AG04449 (cell line): ENCODE measurements around the gene BDNF.
"Not testable (repeated sequence)": the region's sequence is repeated elsewhere in the genome, so short reads cannot be mapped to it uniquely, and the experiment has no call there.

Source experiments
- CTCF ChIA-PET: fragments of 350-600 bp; formaldehyde crosslinking; extraction: SDS; loops from one replicate; lab custom pipeline; 2021; ENCODE audit warnings: antibody characterized with exemption; lab: Yijun Ruan, JAX
- POLR2A ChIA-PET: fragments of 400-600, 350-600 bp; formaldehyde crosslinking; extraction: SDS; loops from one replicate; lab custom pipeline; 2020; ENCODE audit warnings: antibody characterized with exemption, inconsistent platforms; lab: Yijun Ruan, JAX
- DNase-seq: peaks from one replicate; pipeline ENCODE4 v3.0.0-alpha.2; 2010; ENCODE audit warnings: low read depth, low spot score
- H3K4me3 ChIP-seq: 2 replicates; pipeline ENCODE4 v1.5.1; 2011; ENCODE audit warnings: low read depth, mild to moderate bottlenecking, control low read depth, low read length
- CTCF ChIP-seq: IDR thresholded peaks from one replicate; pipeline ENCODE4 v1.5.1; 2011; ENCODE audit warnings: mild to moderate bottlenecking, moderate library complexity, low read length, control low read depth, inconsistent platforms; ENCODE audit not compliant: insufficient read depth; ENCODE audit errors: missing control alignments

BDNF gene

GRCh38 chr11:27648840-27649239 lies 51.4 kb downstream of the BDNF start:
- no peak overlapping the region for H3K4me3 ChIP-seq
- no peak for DNase-seq
- ChIA-PET CTCF (no interaction called here), POLR2A (no interaction called here)
- TF ChIP-seq CTCF = no peak

- no peak for DNase-seq
- POLR2A ChIA-PET = no interaction called here
- H3K4me3 ChIP-seq = no peak overlapping the region
- CTCF ChIA-PET = no interaction called here
- no peak for TF ChIP-seq CTCF
Measured at GRCh38 chr11:27646051-27646818, 54.0 kb downstream of the BDNF start.

- DNase-seq = no peak
- no peak for TF ChIP-seq CTCF
- H3K4me3 ChIP-seq = no peak overlapping the region
- POLR2A ChIA-PET = no interaction called here
- CTCF ChIA-PET = interaction anchor here (1.0 to 1.4 kb wide), 2 partner anchors 25 to 144 kb away, joined by 3 to 4 read pairs; no protein-coding TSS in a partner anchor
Measured at GRCh38 chr11:27642954-27643353, 57.3 kb downstream of the BDNF start.

- POLR2A ChIA-PET = no interaction called here
- CTCF ChIA-PET = no interaction called here
- DNase-seq = no peak
- no peak overlapping the region for H3K4me3 ChIP-seq
- TF ChIP-seq CTCF = no peak
Measured at GRCh38 chr11:27640954-27641353, 59.3 kb downstream of the BDNF start.

GRCh38 chr11:27635567-27636037 lies 64.7 kb downstream of the BDNF start:
- TF ChIP-seq CTCF = no peak
- no peak for DNase-seq
- ChIA-PET CTCF (no interaction called here), POLR2A (no interaction called here)
- H3K4me3 ChIP-seq = no peak overlapping the region

- CTCF ChIA-PET, DNase-seq, POLR2A ChIA-PET, H3K4me3 ChIP-seq: not testable (repeated sequence)
Measured at GRCh38 chr11:27634776-27635175, 65.5 kb downstream of the BDNF start.

GRCh38 chr11:27634282-27634681 lies 66.0 kb downstream of the BDNF start:
- not testable (repeated sequence) for H3K4me3 ChIP-seq

GRCh38 chr11:27629023-27629422 lies 71.2 kb downstream of the BDNF start:
- POLR2A ChIA-PET, DNase-seq, H3K4me3 ChIP-seq, CTCF ChIA-PET: not testable (repeated sequence)

More at GRCh38 chr11:27634282-27634681, 66.0 kb downstream of the BDNF start:
- CTCF ChIA-PET, POLR2A ChIA-PET, DNase-seq: not testable (repeated sequence)
